Hepatocyte (in vitro differentiated cells): ENCODE results near the gene BMP7. TPM values are rescaled to one million over a fixed set of nuclear protein-coding genes. Genes with fewer than 3 reads are reported as not detected.

ENCODE experiments used
- DNase-seq: peaks from one replicate; pipeline ENCODE4 v3.0.0-alpha.2; 2016; ENCODE audit warnings: low spot score
- H2AFZ ChIP-seq: fragments of 200-600 bp; sonication (generic); 2 replicates; pipeline ENCODE4 v1.6.0; 2016; ENCODE audit warnings: antibody characterized with exemption, mild to moderate bottlenecking
- H3K27ac ChIP-seq: fragments of 200-600 bp; sonication (generic); 2 replicates; pipeline ENCODE4 v1.5.1; 2016; ENCODE audit warnings: mild to moderate bottlenecking
- H3K27me3 ChIP-seq: fragments of 200-600 bp; sonication (generic); 2 replicates; pipeline ENCODE4 v1.6.1; 2016
- H3K36me3 ChIP-seq: fragments of 200-600 bp; sonication (generic); replicated peaks from 2 replicates; pipeline ENCODE4 v1.5.1; 2016; ENCODE audit warnings: low read depth; ENCODE audit not compliant: insufficient read depth
- H3K4me1 ChIP-seq: fragments of 200-600 bp; sonication (generic); 2 replicates; pipeline ENCODE4 v1.5.1; 2016; ENCODE audit warnings: mild to moderate bottlenecking, moderate library complexity; ENCODE audit not compliant: insufficient read depth
- H3K4me2 ChIP-seq: fragments of 200-600 bp; sonication (generic); 2 replicates; pipeline ENCODE4 v1.6.0; 2016
- H3K4me3 ChIP-seq: fragments of 200-600 bp; sonication (generic); 2 replicates; pipeline ENCODE4 v1.5.1; 2016; ENCODE audit warnings: mild to moderate bottlenecking
- H3K79me2 ChIP-seq: fragments of 200-600 bp; sonication (generic); 2 replicates; pipeline ENCODE4 v1.6.0; 2017; ENCODE audit warnings: mild to moderate bottlenecking
- H3K9me2 ChIP-seq: fragments of 200-600 bp; sonication (generic); replicated peaks from 2 replicates; pipeline ENCODE4 v1.6.0; 2017; ENCODE audit warnings: mild to moderate bottlenecking; ENCODE audit not compliant: insufficient read depth
- H3K9me3 ChIP-seq: fragments of 200-600 bp; sonication (generic); 2 replicates; pipeline ENCODE4 v1.5.1; 2016; ENCODE audit warnings: low read depth, mild to moderate bottlenecking
- H4K20me1 ChIP-seq: fragments of 200-600 bp; sonication (generic); 2 replicates; pipeline ENCODE4 v1.6.0; 2016; ENCODE audit warnings: mild to moderate bottlenecking; ENCODE audit not compliant: insufficient read depth, poor library complexity, severe bottlenecking
- CTCF ChIP-seq: fragments of 200-600 bp; sonication (generic); IDR thresholded peaks from 2 replicates; pipeline ENCODE4 v1.5.1; 2016; ENCODE audit warnings: antibody characterized with exemption, mild to moderate bottlenecking; ENCODE audit not compliant: poor library complexity
- EZH2 ChIP-seq: fragments of 200-600 bp; sonication (generic); IDR thresholded peaks from 2 replicates; pipeline ENCODE4 v1.6.1; 2016; ENCODE audit warnings: antibody characterized with exemption, mild to moderate bottlenecking, borderline replicate concordance
- EZH2phosphoT487 ChIP-seq: fragments of 200-600 bp; sonication (generic); IDR thresholded peaks from one replicate; pipeline ENCODE4 v1.6.1; 2018; ENCODE audit warnings: antibody characterized with exemption, mild to moderate bottlenecking, low read depth, moderate library complexity; ENCODE audit not compliant: unreplicated experiment, severe bottlenecking
- WGBS: methylation state at CpG from one replicate; pipeline ENCODE4 v1.1.6; 2016; ENCODE audit warnings: low lambda C conversion rate; ENCODE audit errors: missing lambda C conversion rate; 5-methylcytosine and 5-hydroxymethylcytosine counted together
- polyA plus RNA-seq: library from polyadenylated mRNA; unstranded; fragments of >200 nt; fragmentation: Nextera tagmentation; extraction: Ambion mirVana; gene quantifications from 2 replicates; pipeline ENCODE4 v1.2.1, GENCODE V29; 2016
- total RNA-seq: library from RNA; depleted of rRNA; stranded (reverse); fragments of >200 nt; gene quantifications from 2 replicates; pipeline ENCODE4 v1.2.3, GENCODE V29; 2014

The BMP7 gene
- total and polyA plus RNA-seq, 2 experiments from 2014 or later: 9.1 to 14.8 TPM

GRCh38 chr20:57309544-57310115, 43.2 kb upstream of the BMP7 start:
- TF ChIP-seq EZH2phosphoT487 (no peak), EZH2 (no peak), CTCF (no peak)
- WGBS: 91% methylated on average over 9 of the region's 9 CpGs
- H3K36me3 ChIP-seq: no peaks in the 10 kb centered on the region
- H3K4me3 ChIP-seq: no peak overlapping the region
- H3K79me2 ChIP-seq: no peaks in the 10 kb centered on the region
- H3K4me2 ChIP-seq: no peak overlapping the region
- H3K9me2 ChIP-seq: no peaks in the 10 kb centered on the region
- no peak for DNase-seq
- H4K20me1 ChIP-seq: no peaks in the 10 kb centered on the region
- H3K9me3 ChIP-seq: no peaks in the 10 kb centered on the region
- H3K4me1 ChIP-seq: no peaks in the 10 kb centered on the region
- no peaks in the 10 kb centered on the region for H3K27me3 ChIP-seq
- H3K27ac ChIP-seq: no peak overlapping the region
- no peak overlapping the region for H2AFZ ChIP-seq

DNA sequence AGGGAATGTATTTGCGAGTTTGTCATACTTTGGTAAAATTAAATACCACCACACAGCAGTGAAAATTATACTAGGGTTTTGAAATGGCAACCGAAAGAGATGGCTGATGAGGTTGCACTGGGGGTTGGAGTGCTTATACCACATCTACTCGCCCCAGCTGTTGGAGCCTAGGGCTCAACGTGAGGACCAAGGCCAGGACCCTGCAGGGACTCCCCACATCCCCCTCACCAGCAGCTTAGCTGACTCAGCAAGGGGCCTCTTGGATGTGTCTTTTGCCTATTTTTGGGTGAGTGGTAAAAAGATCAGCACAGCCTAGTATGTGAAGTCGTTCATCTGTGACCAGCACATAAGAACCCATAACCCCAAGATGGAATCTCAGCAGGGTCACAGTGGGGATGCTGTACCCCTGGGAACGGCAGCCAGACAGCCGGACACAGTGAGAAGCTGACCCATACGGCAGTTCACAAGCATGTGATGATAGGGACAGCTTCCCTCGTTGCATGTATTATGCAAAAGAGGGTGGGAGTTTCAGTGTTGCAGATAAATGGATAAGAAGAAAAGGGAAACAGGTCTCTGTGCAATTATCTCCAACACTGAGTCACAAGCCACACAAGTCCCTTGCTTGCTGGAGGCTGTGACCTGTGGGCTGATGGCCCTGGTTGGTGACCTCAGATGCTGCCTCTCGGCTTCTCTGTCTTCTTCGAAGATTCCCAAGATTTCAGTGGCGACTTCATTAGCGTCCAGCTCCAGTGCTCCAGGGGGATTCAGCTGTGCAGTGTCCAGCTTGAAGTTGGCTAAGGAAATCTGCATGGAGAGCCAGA, 42.2 kb upstream of the BMP7 start:
- Histone ChIP-seq H3K36me3 (no peaks in the 10 kb centered on the region), H3K4me2 (no peak overlapping the region), H2AFZ (no peak overlapping the region), H3K4me1 (no peaks in the 10 kb centered on the region), H3K27me3 (no peaks in the 10 kb centered on the region), H3K27ac (no peak overlapping the region), H3K9me3 (no peaks in the 10 kb centered on the region), H3K4me3 (no peak overlapping the region), H3K9me2 (no peaks in the 10 kb centered on the region), H3K79me2 (no peaks in the 10 kb centered on the region), H4K20me1 (no peaks in the 10 kb centered on the region)
- 69% methylated on average over 13 of the region's 13 CpGs for WGBS
- TF ChIP-seq EZH2phosphoT487: no peak
- no peak for TF ChIP-seq EZH2
- no peak for DNase-seq

DNA sequence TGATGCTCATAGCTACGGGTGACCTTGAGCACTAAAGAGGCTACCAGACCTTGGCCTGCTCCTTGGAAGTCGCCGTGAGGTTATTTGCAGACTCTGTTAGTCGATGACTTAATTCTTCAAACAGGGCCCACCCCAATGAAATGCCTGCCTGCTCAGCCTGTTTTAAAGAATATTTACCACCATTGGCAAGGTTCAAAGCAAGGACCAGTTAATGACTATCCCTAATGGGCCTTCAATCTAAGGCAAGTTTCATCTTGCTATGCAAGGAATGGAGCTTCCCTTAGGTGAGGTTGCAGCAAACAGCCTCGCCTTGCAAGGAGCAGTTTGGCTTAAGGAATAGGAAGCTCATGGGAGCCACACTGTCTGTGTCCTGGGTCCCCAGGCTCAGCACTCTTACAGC, 40.3 kb upstream of the BMP7 start:
- Histone ChIP-seq H3K4me2 (no peak overlapping the region), H2AFZ (no peak overlapping the region), H3K4me3 (no peak overlapping the region), H3K36me3 (no peaks in the 10 kb centered on the region), H3K4me1 (no peaks in the 10 kb centered on the region), H3K79me2 (no peaks in the 10 kb centered on the region), H3K9me2 (no peaks in the 10 kb centered on the region), H3K27ac (no peak overlapping the region), H3K27me3 (no peaks in the 10 kb centered on the region), H3K9me3 (no peaks in the 10 kb centered on the region), H4K20me1 (no peaks in the 10 kb centered on the region)
- no peak for DNase-seq
- WGBS: 59% methylated on average over 5 of the region's 5 CpGs
- TF ChIP-seq EZH2: no peak
- no peak for TF ChIP-seq CTCF
- TF ChIP-seq EZH2phosphoT487: no peak

DNA sequence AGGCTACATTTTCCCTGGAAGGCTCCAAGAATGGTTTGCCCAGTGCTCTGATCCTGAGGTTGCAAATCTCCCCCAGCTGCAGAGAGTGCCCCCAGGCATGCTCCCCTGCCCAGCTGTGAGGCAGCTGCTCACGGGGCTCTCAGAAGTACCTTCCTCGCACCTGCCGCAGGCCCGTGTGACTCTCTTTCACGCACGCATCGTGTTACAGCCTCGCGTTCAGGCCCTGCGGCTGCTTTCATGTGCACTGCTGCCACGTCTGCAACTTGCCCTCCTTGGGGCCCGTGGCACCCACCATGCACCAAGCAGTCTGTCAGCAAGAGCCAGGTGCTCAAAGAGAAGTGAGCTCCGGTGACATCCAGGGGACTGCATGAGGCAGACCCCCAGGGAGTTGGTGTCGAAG, 34.6 kb upstream of the BMP7 start:
- H3K9me3 ChIP-seq: no peaks in the 10 kb centered on the region
- H3K9me2 ChIP-seq: no peaks in the 10 kb centered on the region
- DNase-seq: no peak
- H3K4me3 ChIP-seq: no peak overlapping the region
- H3K36me3 ChIP-seq: no peaks in the 10 kb centered on the region
- WGBS: 83% methylated on average over 14 of the region's 14 CpGs
- TF ChIP-seq EZH2phosphoT487: no peak
- TF ChIP-seq CTCF: no peak
- no peak for TF ChIP-seq EZH2
- no peak overlapping the region for H3K27ac ChIP-seq
- H4K20me1 ChIP-seq: no peaks in the 10 kb centered on the region
- no peaks in the 10 kb centered on the region for H3K4me1 ChIP-seq
- no peak overlapping the region for H3K4me2 ChIP-seq
- no peaks in the 10 kb centered on the region for H3K79me2 ChIP-seq
- no peak overlapping the region for H2AFZ ChIP-seq
- no peaks in the 10 kb centered on the region for H3K27me3 ChIP-seq
